ENCODE data around the gene ACVRL1. TPM values are rescaled to one million over a fixed set of nuclear protein-coding genes. Genes with fewer than 3 reads are reported as not detected.

Gene ACVRL1
- total RNA-seq, 1 experiment from 2014 or later, result 0.98 TPM

GRCh38 chr12:51900323-51900889, 6.9 kb upstream of the ACVRL1 start (continued):
- TF ChIP-seq ZNF232 (CRISPR knock-in tag; IDR thresholded peaks at IDR 0.05) (no peak), RELA (CRISPR knock-in tag; IDR thresholded peaks at IDR 0.05; ENCODE audit: borderline replicate concordance) (no peak), OVOL2 (CRISPR knock-in tag; IDR thresholded peaks at IDR 0.05; ENCODE audit: borderline replicate concordance) (no peak), ETV6 (CRISPR knock-in tag; IDR thresholded peaks at IDR 0.05) (no peak), USF1 (CRISPR knock-in tag; IDR thresholded peaks at IDR 0.05) (no peak), STAT6 (CRISPR knock-in tag; conservative IDR thresholded peaks at IDR 0.05; ENCODE audit: low read depth) (no peak), FOXK1 (CRISPR knock-in tag; IDR thresholded peaks at IDR 0.05) (no peak), HMGA2 (CRISPR knock-in tag; IDR thresholded peaks at IDR 0.05) (no peak), ATF3 (CRISPR knock-in tag; conservative IDR thresholded peaks at IDR 0.05) (no peak)

GRCh38 chr12:51901121-51901817, 6.0 kb upstream of the ACVRL1 start:
- no peak for TF ChIP-seq FOXK1 (CRISPR knock-in tag; IDR thresholded peaks at IDR 0.05)
- no peak for TF ChIP-seq ERG (CRISPR knock-in tag; IDR thresholded peaks at IDR 0.05)
- TF ChIP-seq ZNF121 (CRISPR knock-in tag; IDR thresholded peaks at IDR 0.05), result no peak
- no peak for TF ChIP-seq FOXP1 (CRISPR knock-in tag; IDR thresholded peaks at IDR 0.05; ENCODE audit: borderline replicate concordance)
- no peak for TF ChIP-seq E2F4 (CRISPR knock-in tag; IDR thresholded peaks at IDR 0.05; ENCODE audit: borderline replicate concordance, low read depth)
- no peak for TF ChIP-seq ZNF396 (CRISPR knock-in tag; IDR thresholded peaks at IDR 0.05; ENCODE audit: borderline replicate concordance)
- TF ChIP-seq ZNF532 (CRISPR knock-in tag; IDR thresholded peaks at IDR 0.05; ENCODE audit: borderline replicate concordance), result no peak
- no peak for TF ChIP-seq TEAD4 (CRISPR knock-in tag; IDR thresholded peaks at IDR 0.05)
- TF ChIP-seq KAT7 (CRISPR knock-in tag; IDR thresholded peaks at IDR 0.05; ENCODE audit: borderline replicate concordance), result no peak
- no peak for TF ChIP-seq SMAD3 (CRISPR knock-in tag; IDR thresholded peaks at IDR 0.05; ENCODE audit: borderline replicate concordance)
- TF ChIP-seq ZNF512 (CRISPR knock-in tag; IDR thresholded peaks at IDR 0.05; ENCODE audit: borderline replicate concordance), result no peak
- Mint-ChIP-seq H3K9me3 (no peaks in the 10 kb centered on the region), H3K4me3 (no peak overlapping the region), H3K36me3 (no peaks in the 10 kb centered on the region), H3K27ac (no peak overlapping the region), H3K27me3 (ENCODE audit: low read depth) (peaks cover 19% of the 10 kb centered on the region), H3K4me1 (peaks cover 7% of the 10 kb centered on the region)
- DNase-seq (ENCODE audit: low spot score), result no peak
- ChIA-PET CTCF (interaction anchor here (1.1 to 3.0 kb wide), 4 partner anchors 11 to 22 kb away, joined by 4 to 23 read pairs (median 8); no protein-coding TSS in a partner anchor), POLR2A (no interaction called here)
- ATAC-seq, result no peak

Data from WTC11 (cell line).